ENCODE results near the gene ACSF3. TPM values are rescaled to one million over a fixed set of nuclear protein-coding genes. Genes with fewer than 3 reads are reported as not detected.
"Not testable (repeated sequence)": the region's sequence is repeated elsewhere in the genome, so short reads cannot be mapped to it uniquely, and the experiment has no call there.

The ACSF3 gene
- total RNA-seq, 3 donors from 2014 or later = 44.7 to 77.8 (median 49.6) TPM

- H3K4me3 ChIP-seq = no peak overlapping the region
- H3K4me1 ChIP-seq (ENCODE audit: low read depth) = peaks cover 8% of the 10 kb centered on the region
- DNase-seq = no peak
- H3K9me3 ChIP-seq = no peaks in the 10 kb centered on the region
- no peak for TF ChIP-seq CTCF (IDR thresholded peaks at IDR 0.05)
- H3K36me3 ChIP-seq (ENCODE audit: low read depth) = no peaks in the 10 kb centered on the region
- ATAC-seq = no peak
- intact Hi-C loops (cut with DNase I, micrococcal nuclease) = no loop called here
These were observed 23.7 kb upstream of the ACSF3 start for GRCh38 chr16:89069920-89070319.

GRCh38 chr16:89070590-89070989 lies 23.1 kb upstream of the ACSF3 start:
- DNase-seq (no peak), ATAC-seq (no peak)
- H3K36me3 ChIP-seq (ENCODE audit: low read depth) = no peaks in the 10 kb centered on the region
- H3K4me1 ChIP-seq (ENCODE audit: low read depth) = peaks cover 8% of the 10 kb centered on the region
- intact Hi-C loops (cut with DNase I, micrococcal nuclease) = no loop called here
- no peak overlapping the region for H3K4me3 ChIP-seq
- TF ChIP-seq CTCF (IDR thresholded peaks at IDR 0.05) = no peak
- H3K9me3 ChIP-seq = no peaks in the 10 kb centered on the region

- H3K4me3 ChIP-seq = no peak overlapping the region
- ATAC-seq (peak; percentile 81), DNase-seq (peak in 2 of 3 donors; percentile 35 to 63)
- peaks cover 8% of the 10 kb centered on the region for H3K4me1 ChIP-seq (ENCODE audit: low read depth)
- TF ChIP-seq CTCF (IDR thresholded peaks at IDR 0.05) = no peak
- H3K9me3 ChIP-seq = no peaks in the 10 kb centered on the region
- H3K36me3 ChIP-seq (ENCODE audit: low read depth) = no peaks in the 10 kb centered on the region
- intact Hi-C loops (cut with DNase I, micrococcal nuclease) = no loop called here
These were observed 21.7 kb upstream of the ACSF3 start for GRCh38 chr16:89071686-89072547.

GRCh38 chr16:89072548-89073130 lies 21.0 kb upstream of the ACSF3 start:
- ATAC-seq (no peak), DNase-seq (no peak)
- peaks cover 6% of the 10 kb centered on the region for H3K4me1 ChIP-seq (ENCODE audit: low read depth)
- no peak for TF ChIP-seq CTCF (IDR thresholded peaks at IDR 0.05)
- H3K4me3 ChIP-seq = no peak overlapping the region
- intact Hi-C loops (cut with DNase I, micrococcal nuclease) = no loop called here
- no peaks in the 10 kb centered on the region for H3K9me3 ChIP-seq
- no peaks in the 10 kb centered on the region for H3K36me3 ChIP-seq (ENCODE audit: low read depth)

- Histone ChIP-seq H3K9me3 (no peaks in the 10 kb centered on the region), H3K4me1 (ENCODE audit: low read depth) (peaks cover 5% of the 10 kb centered on the region), H3K36me3 (ENCODE audit: low read depth) (no peaks in the 10 kb centered on the region), H3K4me3 (no peak overlapping the region)
- ATAC-seq (no peak), DNase-seq (no peak)
- no peak for TF ChIP-seq CTCF (IDR thresholded peaks at IDR 0.05)
- intact Hi-C loops (cut with DNase I, micrococcal nuclease) = no loop called here
These were observed 20.1 kb upstream of the ACSF3 start for GRCh38 chr16:89073346-89074071.

GRCh38 chr16:89074072-89074674 lies 19.5 kb upstream of the ACSF3 start:
- DNase-seq = not testable (repeated sequence)

More at GRCh38 chr16:89074072-89074674, 19.5 kb upstream of the ACSF3 start:
- intact Hi-C loops (cut with DNase I, micrococcal nuclease); H3K9me3 ChIP-seq; H3K4me3 ChIP-seq; H3K4me1 ChIP-seq (ENCODE audit: low read depth); ATAC-seq; H3K36me3 ChIP-seq (ENCODE audit: low read depth): not testable (repeated sequence)
